ENCODE measurements around the gene KLRK1. TPM values are rescaled to one million over a fixed set of nuclear protein-coding genes. Genes with fewer than 3 reads are reported as not detected.

KLRK1 gene
- total RNA-seq, 1 experiment from 2014 or later: 2.3 TPM

- no peak for TF ChIP-seq ZBTB33 (IDR thresholded peaks at IDR 0.05; ENCODE audit: extremely low read depth, insufficient replicate concordance, low read length)
- TF ChIP-seq CBX3 (IDR thresholded peaks at IDR 0.05; ENCODE audit: low read depth): no peak
- peak; percentile 74 for TF ChIP-seq RAD21 (IDR thresholded peaks at IDR 0.05; ENCODE audit: low read depth)
- no peak for TF ChIP-seq POLR2AphosphoS5 (IDR thresholded peaks at IDR 0.05; ENCODE audit: low read depth, low read length)
- TF ChIP-seq CTCF (IDR thresholded peaks at IDR 0.05 in 2 of 3, conservative IDR thresholded peaks at IDR 0.05 in 1 of 3; ENCODE audit: borderline replicate concordance in 1 of 3, insufficient read depth in 1 of 3, low read depth in 2 of 3, low read length in 2 of 3): peak; percentile 31 to 46 (median 38); a peak in 4 of 6 replicates
- TF ChIP-seq EGR1 (IDR thresholded peaks at IDR 0.05; ENCODE audit: low read depth): no peak
Observed at GRCh38 chr12:10366875-10367274, 23.0 kb downstream of the KLRK1 start (continued).

GRCh38 chr12:10365696-10366405, 24.0 kb downstream of the KLRK1 start:
- peak overlapping the region; percentile 90 for H3K4me2 ChIP-seq (ENCODE audit: low read length)
- CTCF ChIA-PET: interaction anchor here (0.9 to 3.1 kb wide), 7 partner anchors 27 to 384 kb away, joined by 3 to 29 read pairs (median 6); no protein-coding TSS in a partner anchor
- peak overlapping the region; percentile 89 for H3K27ac ChIP-seq (ENCODE audit: low read depth, low read length)
- peaks cover 35 to 53% of the 10 kb centered on the region in 2 experiments; a peak in 3 of 4 replicates for H3K4me1 ChIP-seq (ENCODE audit: control insufficient read depth in 1 of 2, insufficient read depth in 2 of 2, low read length in 2 of 2)
- peak overlapping the region; percentile 65 for H3K9ac ChIP-seq (ENCODE audit: low read length)
- no peaks in the 10 kb centered on the region for H3K9me2 ChIP-seq (ENCODE audit: insufficient read depth)
- H3K27me3 ChIP-seq (ENCODE audit: insufficient read depth, low read length): no peaks in the 10 kb centered on the region
- intact Hi-C loops (cut with micrococcal nuclease): no loop called here
- POLR2A ChIA-PET: interaction anchor here (0.6 to 1.5 kb wide), 3 partner anchors 8 to 182 kb away, joined by 3 to 4 read pairs (median 3); no protein-coding TSS in a partner anchor
- RAD21 ChIA-PET (ENCODE audit: low non-redundant PET in 1 of 2, low total read pairs in 2 of 2, uncharacterized antibody in 2 of 2, unreplicated experiment in 2 of 2): interaction anchor here in 1 of 2 experiments (0.6 kb wide), 1 partner anchor 23 kb away, joined by 5 read pairs; no protein-coding TSS in a partner anchor
- no peaks in the 10 kb centered on the region for H3K79me2 ChIP-seq (ENCODE audit: insufficient read depth, low read length)
- TF ChIP-seq EZH2phosphoT487 (IDR thresholded peaks at IDR 0.05; ENCODE audit: borderline replicate concordance) (no peak), SP1 (IDR thresholded peaks at IDR 0.05; ENCODE audit: low read depth) (0 out of 2 replicates have a peak, but pooled peaks have one; percentile 1), MAX (IDR thresholded peaks at IDR 0.05) (no peak), CTCF (IDR thresholded peaks at IDR 0.05 in 2 of 3, conservative IDR thresholded peaks at IDR 0.05 in 1 of 3; ENCODE audit: borderline replicate concordance in 1 of 3, insufficient read depth in 1 of 3, low read depth in 2 of 3, low read length in 2 of 3) (peak in 2 of 3 experiments; percentile 44 to 50; a peak in 4 of 6 replicates), YY1 (IDR thresholded peaks at IDR 0.05; ENCODE audit: extremely low read depth, insufficient replicate concordance, low read depth, low read length) (no peak), ZNF274 (IDR thresholded peaks at IDR 0.05; ENCODE audit: low read depth, low read length) (no peak), CEBPB (IDR thresholded peaks at IDR 0.05; ENCODE audit: low read depth) (no peak), POLR2A (IDR thresholded peaks at IDR 0.05; ENCODE audit: borderline replicate concordance, extremely low read depth, insufficient read depth, insufficient read length) (no peak), SIN3A (IDR thresholded peaks at IDR 0.05; ENCODE audit: low read depth) (no peak), FOSL1 (IDR thresholded peaks at IDR 0.05; ENCODE audit: low read depth) (no peak)
- no peaks in the 10 kb centered on the region for H3K36me3 ChIP-seq (ENCODE audit: control insufficient read depth in 1 of 2, insufficient read depth in 2 of 2, low read length in 2 of 2)
- DNase-seq (ENCODE audit: low read depth, low spot score) (peak; percentile 26), ATAC-seq (peak; percentile 28)
- BruUV-seq (replicated peaks): no TSS peak
- H2AFZ ChIP-seq (ENCODE audit: low read depth, low read length, poor library complexity, severe bottlenecking): peak overlapping the region; percentile 67
- no peaks in the 10 kb centered on the region for H4K20me1 ChIP-seq (ENCODE audit: insufficient read depth)
- H3K4me3 ChIP-seq (replicated peaks in 1 of 2; ENCODE audit: low read depth in 1 of 2, low read length in 2 of 2): peak overlapping the region; percentile 71 to 74
- H3K9me3 ChIP-seq (ENCODE audit: control insufficient read depth in 1 of 2, insufficient read depth in 1 of 2, low read depth in 1 of 2, low read length in 2 of 2): peaks cover 0 to 7% of the 10 kb centered on the region in 2 experiments; a peak in 2 of 4 replicates

Data from HCT116 (cell line).